Loucy (cell line): ENCODE data around the gene ALDOA.

ENCODE experiments used
- H2AFZ ChIP-seq: fragments of 200-600 bp; sonication (generic); 2 replicates; pipeline ENCODE4 v1.6.0; 2016; ENCODE audit warnings: antibody characterized with exemption, mild to moderate bottlenecking, low read length, moderate library complexity
- H3F3A ChIP-seq: fragments of 200-600 bp; 2 replicates; pipeline ENCODE4 v1.6.0; 2016; ENCODE audit warnings: antibody characterized with exemption, low read depth, mild to moderate bottlenecking
- H3K27me3 ChIP-seq: fragments of 200-600 bp; sonication (generic); 2 replicates; pipeline ENCODE4 v1.6.1; 2014; ENCODE audit warnings: low read length, mild to moderate bottlenecking; ENCODE audit not compliant: insufficient read depth, poor library complexity, severe bottlenecking
- H3K36me3 ChIP-seq: fragments of 200-600 bp; sonication (generic); 2 replicates; pipeline ENCODE4 v1.6.1; 2016; ENCODE audit warnings: low read length; ENCODE audit not compliant: insufficient read depth
- H3K4me1 ChIP-seq: fragments of 200-600 bp; sonication (generic); 2 replicates; pipeline ENCODE4 v1.5.1; 2014; ENCODE audit warnings: low read length, mild to moderate bottlenecking; ENCODE audit not compliant: insufficient read depth, poor library complexity, severe bottlenecking
- H3K4me2 ChIP-seq: fragments of 200-600 bp; sonication (generic); 2 replicates; pipeline ENCODE4 v1.6.0; 2014; ENCODE audit warnings: antibody characterized with exemption, low read length, low read depth, mild to moderate bottlenecking; ENCODE audit not compliant: poor library complexity, severe bottlenecking
- H3K4me3 ChIP-seq: fragments of 200-600 bp; sonication (generic); 2 replicates; pipeline ENCODE4 v1.5.1; 2014; ENCODE audit warnings: low read length, mild to moderate bottlenecking, mixed read lengths; ENCODE audit not compliant: poor library complexity, severe bottlenecking
- H3K79me2 ChIP-seq: fragments of 200-600 bp; sonication (generic); 2 replicates; pipeline ENCODE4 v1.6.1; 2014; ENCODE audit warnings: low read length; ENCODE audit not compliant: insufficient read depth
- H3K9ac ChIP-seq: fragments of 200-600 bp; sonication (generic); 2 replicates; pipeline ENCODE4 v1.6.0; 2014; ENCODE audit warnings: mild to moderate bottlenecking, low read depth, low read length, moderate library complexity; ENCODE audit not compliant: poor library complexity, severe bottlenecking
- H3K9me2 ChIP-seq: fragments of 200-600 bp; sonication (generic); replicated peaks from 2 replicates; pipeline ENCODE4 v1.6.1; 2016; ENCODE audit warnings: low read depth, low read length, mixed read lengths
- H3K9me3 ChIP-seq: fragments of 200-600 bp; sonication (generic); 2 replicates; pipeline ENCODE4 v1.6.1; 2014; ENCODE audit warnings: mild to moderate bottlenecking, antibody characterized with exemption, low read length, low read depth; ENCODE audit not compliant: insufficient read depth
- H4K20me1 ChIP-seq: fragments of 200-600 bp; sonication (generic); 2 replicates; pipeline ENCODE4 v1.6.0; 2014; ENCODE audit warnings: antibody characterized with exemption, low read length, mild to moderate bottlenecking; ENCODE audit not compliant: insufficient read depth, poor library complexity, severe bottlenecking
- CTCF ChIP-seq: fragments of 200-600 bp; sonication (generic); conservative IDR thresholded peaks from 2 replicates; pipeline ENCODE4 v1.5.1; 2014; ENCODE audit warnings: mild to moderate bottlenecking, antibody characterized with exemption, low read length
- EZH2phosphoT487 ChIP-seq: fragments of 200-600 bp; IDR thresholded peaks from 2 replicates; pipeline ENCODE4 v1.6.1; 2018; ENCODE audit warnings: antibody characterized with exemption, mild to moderate bottlenecking, moderate library complexity, borderline replicate concordance

ALDOA gene

GRCh38 chr16:30090610-30091331 is 25.2 kb downstream of the ALDOA start:
- Histone ChIP-seq H3K9me2 (no peaks in the 10 kb centered on the region), H3K27me3 (no peaks in the 10 kb centered on the region), H2AFZ (no peak overlapping the region), H3K4me2 (peak overlapping the region; percentile 91), H4K20me1 (no peaks in the 10 kb centered on the region), H3K9me3 (no peaks in the 10 kb centered on the region), H3K4me3 (peak overlapping the region; percentile 82), H3K4me1 (peaks cover 22% of the 10 kb centered on the region), H3K36me3 (peaks cover under 1% of the 10 kb centered on the region; the same call in 1 of the 2 replicates), H3K79me2 (no peaks in the 10 kb centered on the region), H3K9ac (peak overlapping the region; percentile 66), H3F3A (peaks cover 7% of the 10 kb centered on the region; the same call in 1 of the 2 replicates)
- TF ChIP-seq CTCF (no peak), EZH2phosphoT487 (no peak)

GRCh38 chr16:30091474-30092372 is 26.2 kb downstream of the ALDOA start, which contains the start of gene TBX6:
TSS of gene TBX6 (minus strand) at chr16:30091924. CDS start at chr16:30091193, 731 bp downstream.
- Histone ChIP-seq H4K20me1 (no peaks in the 10 kb centered on the region), H3K9me2 (no peaks in the 10 kb centered on the region), H3K27me3 (no peaks in the 10 kb centered on the region), H3K9ac (peak within 1 kb of the TSS; percentile 97), H3K36me3 (no peaks in the 10 kb centered on the region), H2AFZ (peak within 1 kb of the TSS; percentile 82), H3F3A (peaks cover 7% of the 10 kb centered on the region; the same call in 1 of the 2 replicates), H3K79me2 (no peaks in the 10 kb centered on the region), H3K9me3 (no peaks in the 10 kb centered on the region), H3K4me2 (peak within 1 kb of the TSS; percentile 91), H3K4me3 (peak within 1 kb of the TSS; percentile 82), H3K4me1 (peaks cover 22% of the 10 kb centered on the region)
- TF ChIP-seq CTCF (peak; percentile 54), EZH2phosphoT487 (no peak)

- no peaks in the 10 kb centered on the region for H3K9me3 ChIP-seq
- peak overlapping the region; percentile 91 for H3K4me2 ChIP-seq
- H3K36me3 ChIP-seq, result no peaks in the 10 kb centered on the region
- no peaks in the 10 kb centered on the region for H3K79me2 ChIP-seq
- H3F3A ChIP-seq, result peaks cover 7% of the 10 kb centered on the region; the same call in 1 of the 2 replicates
- H2AFZ ChIP-seq, result peak overlapping the region; percentile 82
- peaks cover 22% of the 10 kb centered on the region for H3K4me1 ChIP-seq
- no peaks in the 10 kb centered on the region for H4K20me1 ChIP-seq
- H3K9ac ChIP-seq, result peak overlapping the region; percentile 97
- TF ChIP-seq EZH2phosphoT487 (no peak), CTCF (peak; percentile 77)
- H3K4me3 ChIP-seq, result peak overlapping the region; percentile 82
- H3K27me3 ChIP-seq, result no peaks in the 10 kb centered on the region
- no peaks in the 10 kb centered on the region for H3K9me2 ChIP-seq
These were observed 26.9 kb downstream of the ALDOA start for GRCh38 chr16:30092373-30093010.
